GM12878 (cell line): ENCODE results near the gene LRRC75A. TPM values are rescaled to one million over a fixed set of nuclear protein-coding genes. Genes with fewer than 3 reads are reported as not detected.
"Not testable (repeated sequence)": the region's sequence is repeated elsewhere in the genome, so short reads cannot be mapped to it uniquely, and the experiment has no call there.

ENCODE experiments used
- ATAC-seq: fragments of 200-7000 bp; cut with Tn5 transposase; 3 replicates; pipeline ENCODE4 v1.9.1; 2020; ENCODE audit warnings: mild to moderate bottlenecking, moderate library complexity
- BruUV-seq: library from RNA; stranded (reverse); fragments of 400-500 nt; replicated peaks from 2 replicates; lab custom pipeline; 2021; lab: Mats Ljungman, UMichigan
- CTCF ChIA-PET: fragments of 300-600 bp; sonication (Branson Sonifier 250); formaldehyde crosslinking; extraction: SDS; loops from one replicate; lab custom pipeline; 2021; ENCODE audit warnings: inconsistent platforms; lab: Yijun Ruan, JAX
- POLR2A ChIA-PET: fragments of 350-600 bp; formaldehyde crosslinking; extraction: SDS; loops from one replicate; lab custom pipeline; 2021; ENCODE audit warnings: inconsistent platforms; lab: Charles Lee
- RAD21 ChIA-PET: fragments of 300-600 bp; sonication (Branson Sonifier 250); formaldehyde crosslinking; loops from one replicate; lab custom pipeline; 2023; ENCODE audit warnings: antibody characterized with exemption; ENCODE audit not compliant: unreplicated experiment; lab: Charles Lee
- SMC1A ChIA-PET: fragments of 300-600 bp; sonication (Branson Sonifier 250); formaldehyde crosslinking; loops from one replicate; lab custom pipeline; 2023; ENCODE audit not compliant: unreplicated experiment, uncharacterized antibody; lab: Charles Lee
- DNase-seq: peaks from one replicate; pipeline ENCODE4 v3.0.0-alpha.2; 2011; ENCODE audit warnings: low read depth, low spot score
- FAIRE-seq: peaks from 3 replicates; lab custom pipeline; 2011; peaks lifted over from hg19 to GRCh38; lab: Jason Lieb, UNC
- H2AFZ ChIP-seq: 2 replicates; pipeline ENCODE4 v1.6.0; 2011; ENCODE audit warnings: low read depth, low read length, control low read depth; ENCODE audit not compliant: control insufficient read depth
- H3K27ac ChIP-seq: 2 replicates; pipeline ENCODE4 v1.5.1; 2011; ENCODE audit warnings: control low read depth; ENCODE audit not compliant: control insufficient read depth, insufficient read depth
- H3K27me3 ChIP-seq, 2 experiments: replicated peaks in 1 of 2; 2 replicates each; pipeline versions ENCODE4 v1.6.0 to v1.6.1; 2011; ENCODE audit warnings: low read length in 1 of 2; ENCODE audit not compliant: control insufficient read depth in 2 of 2, insufficient read depth in 2 of 2
- H3K36me3 ChIP-seq, 2 experiments: 2 replicates each; pipeline ENCODE4 v1.5.1; 2011; ENCODE audit warnings: low read length in 1 of 2; ENCODE audit not compliant: control insufficient read depth in 2 of 2, insufficient read depth in 2 of 2
- H3K4me1 ChIP-seq: 2 replicates; pipeline ENCODE4 v1.6.1; 2011; ENCODE audit warnings: mild to moderate bottlenecking, low read length, moderate library complexity, mixed read lengths; ENCODE audit not compliant: control insufficient read depth, insufficient read depth
- H3K4me2 ChIP-seq: 2 replicates; pipeline ENCODE4 v1.6.0; 2011; ENCODE audit warnings: control low read depth; ENCODE audit not compliant: control insufficient read depth, insufficient read depth
- H3K4me3 ChIP-seq: fragments of 200-600 bp; sonication (generic); 2 replicates; pipeline ENCODE4 v1.5.1; 2016
- H3K79me2 ChIP-seq: 2 replicates; pipeline ENCODE4 v1.6.0; 2011; ENCODE audit warnings: low read length; ENCODE audit not compliant: control insufficient read depth, insufficient read depth
- H3K9ac ChIP-seq: 2 replicates; pipeline ENCODE4 v1.8.0; 2011; ENCODE audit warnings: low read length, control low read depth, mixed read lengths; ENCODE audit not compliant: control insufficient read depth, insufficient read depth
- H3K9me3 ChIP-seq: replicated peaks from 3 replicates; pipeline ENCODE4 v1.5.1; 2011; ENCODE audit warnings: mild to moderate bottlenecking, low read length; ENCODE audit not compliant: control insufficient read depth, insufficient read depth
- H4K20me1 ChIP-seq: 2 replicates; pipeline ENCODE4 v1.6.0; 2011; ENCODE audit not compliant: control insufficient read depth, insufficient read depth
- BCL3 ChIP-seq: IDR thresholded peaks from 2 replicates; pipeline ENCODE4 v1.6.1; 2011; ENCODE audit warnings: borderline replicate concordance, low read depth, mild to moderate bottlenecking, moderate library complexity, low read length; ENCODE audit not compliant: insufficient read depth, poor library complexity, severe bottlenecking
- FOXM1 ChIP-seq: IDR thresholded peaks from 2 replicates; pipeline ENCODE4 v1.6.1; 2012; ENCODE audit warnings: low read depth, mild to moderate bottlenecking, inconsistent platforms, low read length, moderate library complexity
- PAX5 ChIP-seq: IDR thresholded peaks from 2 replicates; pipeline ENCODE4 v1.6.1; 2011; ENCODE audit warnings: low read depth, low read length, borderline replicate concordance
- RUNX3 ChIP-seq: IDR thresholded peaks from 2 replicates; pipeline ENCODE4 v1.6.1; 2012; ENCODE audit warnings: low read length, inconsistent platforms
- SIX5 ChIP-seq: IDR thresholded peaks from 2 replicates; pipeline ENCODE4 v1.6.1; 2011; ENCODE audit warnings: mild to moderate bottlenecking, low read depth, low read length, moderate library complexity; ENCODE audit not compliant: severe bottlenecking
- WGBS: methylation state at CpG from one replicate; pipeline ENCODE4 v1.1.6; 2016; ENCODE audit warnings: low lambda C conversion rate; ENCODE audit not compliant: insufficient replicate concordance, insufficient coverage; ENCODE audit errors: missing lambda C conversion rate; 5-methylcytosine and 5-hydroxymethylcytosine counted together
- in situ Hi-C: fragments of 300-500 bp; cut with MboI; formaldehyde crosslinking; loops from 9 replicates; pipeline ENCODE4 v1.14.3; 2018; ENCODE audit warnings: mixed read lengths
- intact Hi-C: fragments of 100-400 bp; cut with micrococcal nuclease; formaldehyde crosslinking; loops from one replicate; pipeline ENCODE4 v1.14.2; 2022; ENCODE audit not compliant: unreplicated experiment
- polyA plus RNA-seq, 11 experiments: library from polyadenylated mRNA; depleted of rRNA in 4 of 11; unstranded in 6 of 11; stranded (reverse) in 5 of 11; fragments of >200 nt; fragmentation: Nextera tagmentation in 4 of 11; fragmentation: Illumina TruSeq in 1 of 11; extraction: Ambion mirVana in 4 of 11; extraction: Trizol in 1 of 11; gene quantifications; 1 replicate in 1 of 11; 2 replicates in 10 of 11; pipeline versions ENCODE4 v1.2.1 to v1.2.3, GENCODE V29; 2011 to 2016; ENCODE audit warnings: inconsistent platforms in 2 of 11, missing spikeins in 2 of 11, low read depth in 1 of 11
- total RNA-seq, 4 experiments: library from RNA; depleted of rRNA in 3 of 4; stranded (reverse); fragments of >200 nt in 3 of 4; fragmentation: Illumina TruSeq in 1 of 4; extraction: Trizol in 1 of 4; gene quantifications; 2 replicates each; pipeline versions ENCODE4 v1.2.1 to v1.2.3, GENCODE V29; 2013 to 2021
- TF ChIP-seq, protein P1 (sequence below): fragments of 450-650 bp; IDR thresholded peaks from 2 replicates; pipeline ENCODE4 v1.6.1; 2017; ENCODE audit warnings: antibody characterized with exemption, mild to moderate bottlenecking, moderate library complexity
- TF ChIP-seq, protein P2 (sequence below): IDR thresholded peaks from 2 replicates; pipeline ENCODE4 v1.6.1; 2011; ENCODE audit warnings: mild to moderate bottlenecking, low read depth, low read length, moderate library complexity; ENCODE audit not compliant: insufficient replicate concordance

Gene LRRC75A
- total and polyA plus RNA-seq, 10 of the 15 experiments (the other 5 are each of a cell fraction or from before 2014, with no cell fraction given) = 0.01 to 1.3 (median 0.09) TPM; not detected in 2

DNA sequence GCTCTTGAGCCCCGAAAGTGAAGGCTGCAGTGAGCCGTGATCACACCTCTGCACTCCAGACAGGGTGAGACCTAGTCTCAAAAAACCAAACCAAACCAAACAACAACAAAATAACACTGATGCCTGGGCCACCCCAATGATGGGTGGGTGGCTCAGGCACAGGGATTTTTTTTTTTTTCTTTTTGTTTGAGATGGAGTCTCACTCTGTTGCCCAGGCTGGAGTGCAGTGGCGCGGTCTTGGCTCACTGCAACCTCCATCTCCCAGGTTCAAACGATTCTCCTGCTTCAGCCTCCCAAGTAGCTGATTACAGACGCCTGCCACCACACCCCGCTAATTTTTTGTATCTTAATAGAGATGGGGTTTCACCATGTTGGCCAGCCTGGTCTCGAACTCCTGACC lies 39.7 kb downstream of the LRRC75A start:
- FAIRE-seq = not testable (repeated sequence)
- CTCF ChIA-PET = interaction anchor here (0.6 to 6.5 kb wide), 11 partner anchors 8 to 137 kb away, joined by 3 to 81 read pairs (median 5); no protein-coding TSS in a partner anchor
- POLR2A ChIA-PET = interaction anchor here (0.5 to 0.6 kb wide), 2 partner anchors 36 to 66 kb away, joined by 3 to 4 read pairs; no protein-coding TSS in a partner anchor

GRCh38 chr17:16450028-16450427 lies 42.0 kb downstream of the LRRC75A start:
- Histone ChIP-seq H3K4me1 (peaks cover 4% of the 10 kb centered on the region; the same call in 1 of the 2 replicates), H3K9ac (no peak overlapping the region), H3K27ac (no peak overlapping the region), H3K4me3 (no peak overlapping the region), H3K36me3 (peaks cover 10 to 12% of the 10 kb centered on the region in 2 experiments), H3K9me3 (no peaks in the 10 kb centered on the region), H3K4me2 (no peak overlapping the region), H4K20me1 (no peaks in the 10 kb centered on the region; the same call in 1 of the 2 replicates), H2AFZ (no peak overlapping the region), H3K27me3 (no peaks in the 10 kb centered on the region), H3K79me2 (no peaks in the 10 kb centered on the region)
- RAD21 ChIA-PET = no interaction called here
- in situ Hi-C loops = no loop called here
- BruUV-seq = no TSS peak
- SMC1A ChIA-PET = interaction anchor here (2.1 kb wide), 1 partner anchor 11 kb away, joined by 10 read pairs; no protein-coding TSS in a partner anchor
- intact Hi-C loops = no loop called here
- FAIRE-seq = no peak
- POLR2A ChIA-PET = no interaction called here
- CTCF ChIA-PET = interaction anchor here (1.9 to 6.5 kb wide), 2 partner anchors 9 to 71 kb away, joined by 13 to 81 read pairs; no protein-coding TSS in a partner anchor
- no peak for DNase-seq
- no peak for ATAC-seq
- 93% methylated on average over 4 of the region's 4 CpGs for WGBS
- TF ChIP-seq, protein P1, sequence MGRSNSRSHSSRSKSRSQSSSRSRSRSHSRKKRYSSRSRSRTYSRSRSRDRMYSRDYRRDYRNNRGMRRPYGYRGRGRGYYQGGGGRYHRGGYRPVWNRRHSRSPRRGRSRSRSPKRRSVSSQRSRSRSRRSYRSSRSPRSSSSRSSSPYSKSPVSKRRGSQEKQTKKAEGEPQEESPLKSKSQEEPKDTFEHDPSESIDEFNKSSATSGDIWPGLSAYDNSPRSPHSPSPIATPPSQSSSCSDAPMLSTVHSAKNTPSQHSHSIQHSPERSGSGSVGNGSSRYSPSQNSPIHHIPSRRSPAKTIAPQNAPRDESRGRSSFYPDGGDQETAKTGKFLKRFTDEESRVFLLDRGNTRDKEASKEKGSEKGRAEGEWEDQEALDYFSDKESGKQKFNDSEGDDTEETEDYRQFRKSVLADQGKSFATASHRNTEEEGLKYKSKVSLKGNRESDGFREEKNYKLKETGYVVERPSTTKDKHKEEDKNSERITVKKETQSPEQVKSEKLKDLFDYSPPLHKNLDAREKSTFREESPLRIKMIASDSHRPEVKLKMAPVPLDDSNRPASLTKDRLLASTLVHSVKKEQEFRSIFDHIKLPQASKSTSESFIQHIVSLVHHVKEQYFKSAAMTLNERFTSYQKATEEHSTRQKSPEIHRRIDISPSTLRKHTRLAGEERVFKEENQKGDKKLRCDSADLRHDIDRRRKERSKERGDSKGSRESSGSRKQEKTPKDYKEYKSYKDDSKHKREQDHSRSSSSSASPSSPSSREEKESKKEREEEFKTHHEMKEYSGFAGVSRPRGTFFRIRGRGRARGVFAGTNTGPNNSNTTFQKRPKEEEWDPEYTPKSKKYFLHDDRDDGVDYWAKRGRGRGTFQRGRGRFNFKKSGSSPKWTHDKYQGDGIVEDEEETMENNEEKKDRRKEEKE = no peak
- TF ChIP-seq FOXM1 (no peak), BCL3 (no peak), RUNX3 (no peak), SIX5 (no peak), PAX5 (no peak)
- TF ChIP-seq, protein P2, sequence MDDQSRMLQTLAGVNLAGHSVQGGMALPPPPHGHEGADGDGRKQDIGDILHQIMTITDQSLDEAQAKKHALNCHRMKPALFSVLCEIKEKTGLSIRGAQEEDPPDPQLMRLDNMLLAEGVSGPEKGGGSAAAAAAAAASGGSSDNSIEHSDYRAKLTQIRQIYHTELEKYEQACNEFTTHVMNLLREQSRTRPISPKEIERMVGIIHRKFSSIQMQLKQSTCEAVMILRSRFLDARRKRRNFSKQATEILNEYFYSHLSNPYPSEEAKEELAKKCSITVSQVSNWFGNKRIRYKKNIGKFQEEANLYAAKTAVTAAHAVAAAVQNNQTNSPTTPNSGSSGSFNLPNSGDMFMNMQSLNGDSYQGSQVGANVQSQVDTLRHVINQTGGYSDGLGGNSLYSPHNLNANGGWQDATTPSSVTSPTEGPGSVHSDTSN = no peak

More for the DNA sequence above, 39.7 kb downstream of the LRRC75A start:
- BruUV-seq, H3K79me2 ChIP-seq, H3K4me1 ChIP-seq, H2AFZ ChIP-seq, H3K27ac ChIP-seq, H3K9me3 ChIP-seq, H3K27me3 ChIP-seq, H3K9ac ChIP-seq, DNase-seq, in situ Hi-C loops, intact Hi-C loops, H3K4me2 ChIP-seq, ATAC-seq, H4K20me1 ChIP-seq, H3K4me3 ChIP-seq: not testable (repeated sequence)
- WGBS = 66% methylated on average over 8 of the region's 8 CpGs
- H3K36me3 ChIP-seq = peaks cover 8 to 10% of the 10 kb centered on the region in 2 experiments
- ChIA-PET SMC1A (interaction anchor here (2.3 to 2.4 kb wide), 2 partner anchors 69 to 88 kb away, joined by 11 to 16 read pairs; no protein-coding TSS in a partner anchor), RAD21 (interaction anchor here (0.8 to 1.8 kb wide), 3 partner anchors 8 to 88 kb away, joined by 5 to 13 read pairs (median 5); no protein-coding TSS in a partner anchor)
